ENCODE data around the gene RAD51C.
A peak's percentile ranks its signal among the peaks of the same experiment; 100 is the strongest.
"Not testable (repeated sequence)": the region's sequence is repeated elsewhere in the genome, so short reads cannot be mapped to it uniquely, and the experiment has no call there.

Gene RAD51C

GRCh38 chr17:58686980-58687379 is 5.4 kb upstream of the RAD51C start:
- TF ChIP-seq CTCF (IDR thresholded peaks at IDR 0.05; ENCODE audit: low read length, missing control alignments): no peak
- no peak overlapping the region for H3K4me3 ChIP-seq (replicated peaks; ENCODE audit: low read depth, low read length)
- DNase-seq (ENCODE audit: low read depth): no peak

GRCh38 chr17:58688521-58688920 is 3.9 kb upstream of the RAD51C start:
- DNase-seq (ENCODE audit: low read depth): no peak
- no peak for TF ChIP-seq CTCF (IDR thresholded peaks at IDR 0.05; ENCODE audit: low read length, missing control alignments)
- no peak overlapping the region for H3K4me3 ChIP-seq (replicated peaks; ENCODE audit: low read depth, low read length)

DNA sequence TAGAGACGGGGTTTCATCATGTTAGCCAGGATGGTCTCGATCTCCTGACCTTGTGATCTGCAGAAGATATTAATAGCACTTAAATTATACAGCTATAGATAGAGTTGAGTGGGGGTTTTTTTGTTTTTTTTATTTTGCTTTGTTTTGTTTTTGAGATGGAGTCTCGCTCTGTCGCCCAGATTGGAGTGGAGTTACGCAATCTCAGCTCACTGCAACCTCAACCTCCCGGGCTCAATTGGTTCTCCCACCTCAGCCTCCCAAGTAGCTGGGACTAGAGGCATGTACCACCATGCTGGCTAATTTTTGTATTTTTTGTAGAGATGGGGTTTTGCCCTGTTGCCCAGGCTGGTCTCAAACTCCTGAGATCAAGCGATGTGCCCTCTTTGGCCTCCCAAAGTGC is 2.4 kb upstream of the RAD51C start:
- H3K4me3 ChIP-seq (replicated peaks; ENCODE audit: low read depth, low read length); DNase-seq (ENCODE audit: low read depth): not testable (repeated sequence)

DNA sequence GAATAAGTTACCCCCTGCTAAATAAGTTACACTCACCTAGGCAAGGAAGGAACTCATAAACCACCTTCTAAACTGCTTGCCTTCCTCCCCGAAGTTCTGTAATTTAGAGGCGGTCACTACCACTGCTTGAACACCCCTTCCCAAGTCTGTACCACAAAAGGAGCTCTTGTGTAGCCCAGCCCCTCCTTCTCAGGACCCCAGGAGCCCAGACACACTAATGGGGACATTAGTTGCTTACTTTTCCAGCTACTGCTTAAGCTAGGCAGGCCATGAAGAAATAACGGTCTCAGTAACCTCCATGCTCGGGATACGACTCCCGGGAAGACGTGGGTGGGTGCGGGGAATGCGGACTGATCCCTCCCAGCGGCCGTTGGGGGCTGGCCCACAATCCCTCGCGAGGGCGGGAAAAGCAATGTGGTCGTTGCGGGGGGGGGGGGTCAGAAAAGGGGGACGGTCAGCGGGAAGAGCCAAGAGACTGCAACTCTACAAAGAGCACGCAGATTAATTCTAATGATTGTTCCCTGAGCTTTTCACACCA is 632 bp upstream of the RAD51C start, which contains the start of gene TEX14:
Gene TEX14, minus strand, starts transcription at position 345 of the 538 bp plus-strand sequence. CDS start 40,044 bp downstream, outside the sequence.
- H3K4me3 ChIP-seq (replicated peaks; ENCODE audit: low read depth, low read length): peak within 1 kb of the TSS; percentile 68
- TF ChIP-seq CTCF (IDR thresholded peaks at IDR 0.05; ENCODE audit: low read length, missing control alignments): no peak
- no peak for DNase-seq (ENCODE audit: low read depth)

DNA sequence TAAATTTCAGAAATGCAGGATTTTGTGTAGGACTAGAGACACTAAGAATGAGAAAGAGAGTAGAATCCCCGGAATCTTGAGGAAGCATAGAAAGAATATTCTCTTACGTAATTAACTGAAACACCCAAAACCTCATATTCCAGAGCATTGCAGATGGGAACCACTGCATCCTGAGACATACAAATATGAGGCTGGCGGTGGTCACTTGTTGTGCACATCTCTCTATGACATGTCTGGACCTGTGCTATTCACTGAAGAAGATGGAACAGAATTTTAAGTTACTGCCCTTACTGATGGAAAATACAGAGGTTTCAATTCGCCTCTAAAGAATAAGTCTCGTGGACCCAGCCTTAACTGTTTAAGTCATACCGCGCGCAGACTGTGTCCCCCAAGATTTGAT is 806 bp downstream of the RAD51C start:
- no peak for DNase-seq (ENCODE audit: low read depth)
- no peak for TF ChIP-seq CTCF (IDR thresholded peaks at IDR 0.05; ENCODE audit: low read length, missing control alignments)
- peak overlapping the region; percentile 68 for H3K4me3 ChIP-seq (replicated peaks; ENCODE audit: low read depth, low read length)

GRCh38 chr17:58693751-58694150 is 1.3 kb downstream of the RAD51C start:
- no peak for DNase-seq (ENCODE audit: low read depth)
- H3K4me3 ChIP-seq (replicated peaks; ENCODE audit: low read depth, low read length): no peak overlapping the region
- no peak for TF ChIP-seq CTCF (IDR thresholded peaks at IDR 0.05; ENCODE audit: low read length, missing control alignments)

GRCh38 chr17:58694302-58694701 is 1.9 kb downstream of the RAD51C start:
- TF ChIP-seq CTCF (IDR thresholded peaks at IDR 0.05; ENCODE audit: low read length, missing control alignments): no peak
- H3K4me3 ChIP-seq (replicated peaks; ENCODE audit: low read depth, low read length): no peak overlapping the region
- no peak for DNase-seq (ENCODE audit: low read depth)

All from fibroblast of pulmonary artery (primary cell).